GM15510 (cell line): Measurements from ENCODE around the gene TBC1D7.

ENCODE experiments used
- POLR2A ChIP-seq: IDR thresholded peaks from 3 replicates; pipeline ENCODE4 v1.6.1; 2011; ENCODE audit warnings: borderline replicate concordance; ENCODE audit not compliant: insufficient read length; ENCODE audit errors: extremely low read depth

The TBC1D7 gene

GRCh38 chr6:13328076-13328874 is at the start of gene TBC1D7:
TBC1D7 (minus strand) TSS chr6:13328537; CDS start chr6:13326898, 1,639 bp downstream.
- TF ChIP-seq POLR2A = peak; percentile 94

DNA sequence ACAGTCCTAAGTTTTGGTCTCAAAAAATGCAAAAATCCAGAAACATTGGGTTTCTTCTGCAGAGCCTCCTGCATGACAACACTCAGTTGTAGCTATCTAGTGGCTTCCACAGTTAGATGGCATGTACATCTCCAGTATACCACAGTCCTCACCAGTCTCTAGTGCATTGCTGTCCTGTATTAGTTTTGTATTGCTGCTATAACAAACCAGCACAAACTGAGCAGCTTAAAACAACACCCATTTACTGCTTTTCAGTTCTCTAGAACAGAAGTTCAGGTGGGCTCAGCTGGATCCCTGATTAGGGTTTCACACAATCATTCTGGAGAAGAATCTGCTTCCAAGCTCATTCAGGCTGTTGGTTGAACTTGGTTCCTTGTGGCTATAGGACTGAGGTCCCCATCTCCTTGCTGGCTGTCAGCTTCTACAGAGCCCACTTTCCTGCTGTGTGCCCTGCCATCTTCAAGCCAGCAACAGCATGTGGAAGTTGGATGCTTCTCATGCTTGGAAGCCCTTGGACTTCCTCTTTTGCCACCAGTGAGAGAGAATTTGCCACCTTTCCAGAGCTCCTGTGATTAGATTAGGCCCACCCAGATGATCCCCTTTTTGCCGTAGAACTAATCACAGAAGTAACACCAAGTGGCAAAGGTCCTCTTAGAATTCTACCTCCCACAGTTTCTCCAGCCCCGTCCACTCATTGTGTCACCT is 48.9 kb upstream of the TBC1D7 start:
- no peak for TF ChIP-seq POLR2A

- no peak for TF ChIP-seq POLR2A
Observed at GRCh38 chr6:13375360-13375878, 47.1 kb upstream of the TBC1D7 start.

DNA sequence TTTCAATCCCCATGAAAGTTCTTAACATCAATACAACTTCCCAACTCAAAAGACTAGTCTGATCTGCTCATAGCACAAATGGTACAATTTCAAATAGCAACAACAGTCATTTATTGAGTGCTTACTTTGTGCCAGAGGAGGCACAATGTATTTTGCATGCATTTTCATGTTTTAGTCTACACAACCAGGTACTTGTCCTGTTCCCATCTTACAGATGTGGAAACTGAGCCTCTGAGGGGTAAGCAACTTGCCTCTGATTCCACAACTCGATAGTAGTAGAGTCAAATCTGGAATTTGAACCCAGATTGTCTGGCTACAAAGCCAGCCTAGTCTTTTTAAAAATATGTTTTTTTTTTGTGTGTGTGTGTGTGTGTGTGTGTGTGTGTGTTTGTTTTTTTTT is 45.6 kb upstream of the TBC1D7 start:
- no peak for TF ChIP-seq POLR2A

DNA sequence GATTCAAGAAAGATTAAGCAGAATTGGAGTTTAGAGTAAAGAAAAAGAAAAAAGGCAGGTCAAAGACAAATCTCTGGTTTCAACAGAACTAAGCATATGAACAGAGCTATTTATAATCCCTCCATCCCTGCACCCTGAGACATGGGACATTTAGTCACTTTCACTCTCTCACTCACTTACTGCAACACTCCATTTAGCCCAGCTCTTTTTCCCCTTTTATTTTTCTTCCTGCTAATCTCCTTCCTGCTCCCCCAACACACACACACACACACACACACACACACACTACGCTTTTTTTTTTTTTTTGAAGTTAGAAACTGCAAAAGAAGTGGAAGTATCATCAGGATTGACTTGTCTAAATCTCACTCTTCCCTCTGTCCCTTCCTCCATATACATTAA is 45.1 kb upstream of the TBC1D7 start:
- no peak for TF ChIP-seq POLR2A

- no peak for TF ChIP-seq POLR2A
Observed at GRCh38 chr6:13372688-13373487, 44.6 kb upstream of the TBC1D7 start.

DNA sequence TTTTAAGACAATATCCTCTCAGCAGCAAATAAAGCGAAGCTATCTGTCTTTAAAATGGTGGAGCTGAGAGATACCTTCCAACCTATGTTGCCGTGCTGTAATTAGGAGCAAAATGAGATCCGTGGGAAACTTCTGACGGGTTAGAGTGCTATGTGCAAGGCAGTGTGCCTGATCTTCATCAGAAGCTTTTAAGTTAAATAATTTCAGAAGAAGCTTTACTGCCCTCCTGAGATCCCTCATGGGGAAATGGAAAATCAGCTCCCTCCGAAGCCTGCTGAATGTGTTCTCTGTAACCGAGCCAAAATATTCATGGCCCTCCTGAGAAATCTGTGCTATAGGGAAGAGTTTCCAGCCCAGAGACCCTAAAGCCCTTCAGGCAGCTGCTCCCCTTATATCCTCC is 43.7 kb upstream of the TBC1D7 start:
- no peak for TF ChIP-seq POLR2A

GRCh38 chr6:13371421-13372072 is 43.2 kb upstream of the TBC1D7 start:
- no peak for TF ChIP-seq POLR2A

GRCh38 chr6:13370623-13371022 is 42.3 kb upstream of the TBC1D7 start:
- TF ChIP-seq POLR2A = no peak

DNA sequence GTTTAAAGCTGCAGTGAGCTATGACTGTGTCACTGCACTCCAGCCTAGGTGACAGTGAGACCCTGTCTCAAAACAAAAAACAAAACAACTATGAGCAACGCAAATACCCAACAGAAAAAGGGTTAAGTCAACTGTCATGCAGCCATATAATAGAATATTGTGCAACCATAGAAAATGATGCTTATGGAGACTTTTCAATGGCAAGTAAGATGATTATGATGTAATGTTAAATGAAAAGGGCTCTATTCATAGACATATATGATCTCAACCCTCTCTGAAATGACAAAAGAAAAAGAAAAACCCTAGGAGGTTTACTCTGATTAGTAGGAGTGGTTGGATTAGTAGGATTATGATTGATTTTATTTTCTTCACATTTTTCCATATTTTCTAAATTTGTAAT is 41.3 kb upstream of the TBC1D7 start:
- TF ChIP-seq POLR2A = no peak

- TF ChIP-seq POLR2A = no peak
Observed at GRCh38 chr6:13368731-13369115, 40.4 kb upstream of the TBC1D7 start.

- no peak for TF ChIP-seq POLR2A
Observed at GRCh38 chr6:13368079-13368730, 39.9 kb upstream of the TBC1D7 start.

- TF ChIP-seq POLR2A = no peak
Observed at GRCh38 chr6:13367396-13367795, 39.1 kb upstream of the TBC1D7 start.

GRCh38 chr6:13365320-13365719 is 37.0 kb upstream of the TBC1D7 start:
- TF ChIP-seq POLR2A = no peak
